NCI-H2227 (cell line): ENCODE data around the gene ABHD17A.
A peak's percentile ranks its signal among the peaks of the same experiment; 100 is the strongest.
"Not testable (repeated sequence)": the region's sequence is repeated elsewhere in the genome, so short reads cannot be mapped to it uniquely, and the experiment has no call there.

ENCODE experiments used
- DNase-seq: peaks from one replicate; lab custom pipeline; 2025; ENCODE audit not compliant: unreplicated experiment; lab: John Stamatoyannopoulos, UW

The ABHD17A gene

DNA sequence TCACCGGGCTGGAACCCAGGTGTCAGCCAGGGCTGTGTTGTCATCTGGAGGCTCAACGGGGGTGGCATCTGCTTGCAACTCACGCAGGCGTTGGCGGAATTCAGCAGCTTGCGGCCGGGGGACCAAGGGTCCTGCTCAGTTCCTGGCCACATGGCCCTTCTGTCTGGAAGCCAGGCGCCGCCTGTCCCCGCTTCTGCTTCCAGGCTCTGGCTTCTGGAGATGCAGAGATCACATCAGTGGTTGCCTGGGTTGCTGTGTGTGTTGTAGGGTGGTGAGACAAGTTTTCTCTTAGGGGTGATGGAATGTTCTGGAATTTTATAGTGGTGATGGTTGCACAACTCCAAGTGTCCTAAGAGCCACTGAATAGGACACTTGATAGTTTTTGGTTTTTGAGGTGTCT is 24.9 kb upstream of the ABHD17A start:
- no peak for DNase-seq

DNA sequence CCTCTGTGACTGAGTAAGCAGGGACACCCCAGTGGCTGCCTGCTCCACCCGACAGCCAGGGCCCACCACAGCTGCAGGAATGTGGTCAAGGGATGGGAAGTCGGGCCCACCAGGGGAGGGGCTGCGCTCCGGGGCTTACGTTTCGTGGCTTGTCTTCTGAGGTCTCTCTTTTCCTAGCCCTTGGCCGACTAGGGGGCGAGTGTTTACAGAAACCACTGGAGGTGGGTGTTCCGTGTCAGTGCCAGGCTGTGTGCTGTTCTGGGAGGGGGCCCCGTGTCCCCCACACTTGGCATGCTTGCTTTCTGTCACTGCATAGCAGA is 24.4 kb upstream of the ABHD17A start:
- DNase-seq, result no peak

DNA sequence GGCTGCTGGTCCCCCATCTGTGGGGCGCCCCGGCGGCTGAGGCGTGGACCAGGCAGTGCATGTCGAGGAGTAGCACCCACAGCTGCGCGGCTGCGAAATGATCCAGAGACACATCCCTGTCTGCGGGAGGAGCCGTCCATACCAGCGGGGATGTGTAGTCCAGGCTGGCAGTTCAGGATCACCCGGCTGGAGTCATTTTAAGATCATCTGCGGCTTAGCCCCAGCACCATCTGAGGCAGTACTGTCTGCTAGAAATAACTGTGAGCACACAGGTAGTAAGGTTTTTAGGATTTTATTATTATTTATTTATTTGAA is 23.0 kb upstream of the ABHD17A start:
- no peak for DNase-seq

DNA sequence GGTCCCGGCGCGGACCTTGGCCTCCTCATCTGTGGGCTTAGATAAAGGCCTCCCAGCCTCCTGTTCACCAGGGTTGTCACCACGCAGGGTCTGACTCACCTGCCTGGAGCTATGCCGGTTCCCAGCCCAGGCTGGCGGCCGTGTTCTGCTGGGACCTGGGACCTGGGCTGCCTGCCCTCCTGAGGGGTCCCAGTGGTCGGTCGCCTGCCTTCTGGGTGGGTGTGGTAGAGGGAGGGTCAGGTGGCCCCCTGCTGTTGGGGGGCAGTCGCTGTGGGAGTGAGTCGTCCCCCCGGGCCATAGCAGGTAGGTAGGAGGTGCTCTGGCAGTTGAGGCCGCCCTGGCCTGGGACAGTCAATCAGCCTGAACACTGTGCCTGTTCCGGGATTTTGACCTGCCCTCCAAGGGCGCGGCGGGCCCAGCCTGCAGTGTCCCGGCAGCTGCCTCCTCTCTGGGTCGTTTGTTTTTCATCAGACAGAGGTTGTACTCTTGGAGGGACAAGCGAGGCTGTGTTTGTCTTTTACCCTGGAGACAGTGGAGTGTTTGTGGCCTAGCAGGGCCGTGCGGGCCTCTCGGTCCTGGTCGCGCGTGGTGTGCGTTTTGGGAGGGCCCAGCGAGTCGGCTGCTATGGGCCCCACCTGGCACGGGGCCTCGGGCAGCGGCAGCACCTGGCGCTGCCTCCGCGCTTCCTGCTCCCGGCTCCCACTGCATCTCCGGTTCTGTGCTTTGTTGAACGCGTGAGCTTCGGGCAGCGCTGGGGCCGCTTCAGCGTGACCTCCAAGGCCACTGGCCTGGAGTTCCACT is 22.5 kb upstream of the ABHD17A start:
- DNase-seq, result no peak

DNA sequence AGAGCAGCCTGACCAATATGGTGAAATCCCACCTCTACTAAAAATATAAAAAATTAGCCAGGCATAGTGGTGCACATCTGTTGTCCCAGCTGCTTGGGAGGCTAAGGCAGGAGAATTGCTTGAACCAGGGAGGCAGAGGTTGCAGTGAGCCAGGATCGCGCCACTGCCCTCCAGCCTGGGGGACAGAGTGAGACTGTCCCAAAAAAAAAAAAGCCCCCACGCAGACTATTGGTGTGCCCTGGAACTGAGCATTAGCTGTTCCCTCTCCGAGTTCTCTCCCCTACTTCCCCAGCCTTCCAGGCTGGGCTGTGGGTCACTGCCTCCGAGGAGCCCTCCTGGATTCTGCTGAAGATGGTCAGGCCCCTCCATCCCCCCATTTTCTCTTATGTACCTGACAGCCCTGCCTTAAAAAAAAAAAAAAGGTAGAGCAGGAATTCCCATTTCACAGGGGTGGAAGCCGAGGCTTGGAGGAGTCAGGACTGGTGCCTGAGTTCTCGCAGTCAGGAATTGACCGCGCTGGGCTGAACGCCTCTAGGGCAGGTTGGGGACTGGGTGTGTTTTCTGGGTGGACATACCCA is 21.8 kb upstream of the ABHD17A start:
- DNase-seq, result no peak

DNA sequence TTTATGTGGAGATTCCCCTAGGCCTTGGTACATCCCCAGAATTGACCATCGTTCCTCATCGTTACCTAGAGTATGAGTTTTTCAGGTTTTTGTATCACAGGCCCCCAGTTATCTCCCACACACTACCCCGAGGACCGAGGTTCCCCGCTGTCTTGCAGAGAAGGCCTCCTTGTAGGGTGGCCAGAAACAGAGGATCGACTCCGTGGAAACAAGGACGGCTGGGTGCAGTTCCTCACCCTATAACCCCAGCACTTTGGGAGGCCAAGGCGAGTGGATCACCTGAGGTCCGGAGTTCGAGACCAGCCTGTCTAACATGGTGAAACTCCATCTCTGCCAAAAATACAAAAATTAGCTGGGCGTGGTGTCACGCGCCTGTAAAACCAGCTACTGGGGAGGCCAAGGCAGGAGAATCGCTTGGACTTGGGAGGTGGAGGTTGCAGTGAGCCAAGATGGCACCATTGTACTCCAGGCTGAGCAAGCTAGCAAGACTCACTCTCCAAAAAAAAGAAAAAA is 20.6 kb upstream of the ABHD17A start:
- DNase-seq, result no peak

DNA sequence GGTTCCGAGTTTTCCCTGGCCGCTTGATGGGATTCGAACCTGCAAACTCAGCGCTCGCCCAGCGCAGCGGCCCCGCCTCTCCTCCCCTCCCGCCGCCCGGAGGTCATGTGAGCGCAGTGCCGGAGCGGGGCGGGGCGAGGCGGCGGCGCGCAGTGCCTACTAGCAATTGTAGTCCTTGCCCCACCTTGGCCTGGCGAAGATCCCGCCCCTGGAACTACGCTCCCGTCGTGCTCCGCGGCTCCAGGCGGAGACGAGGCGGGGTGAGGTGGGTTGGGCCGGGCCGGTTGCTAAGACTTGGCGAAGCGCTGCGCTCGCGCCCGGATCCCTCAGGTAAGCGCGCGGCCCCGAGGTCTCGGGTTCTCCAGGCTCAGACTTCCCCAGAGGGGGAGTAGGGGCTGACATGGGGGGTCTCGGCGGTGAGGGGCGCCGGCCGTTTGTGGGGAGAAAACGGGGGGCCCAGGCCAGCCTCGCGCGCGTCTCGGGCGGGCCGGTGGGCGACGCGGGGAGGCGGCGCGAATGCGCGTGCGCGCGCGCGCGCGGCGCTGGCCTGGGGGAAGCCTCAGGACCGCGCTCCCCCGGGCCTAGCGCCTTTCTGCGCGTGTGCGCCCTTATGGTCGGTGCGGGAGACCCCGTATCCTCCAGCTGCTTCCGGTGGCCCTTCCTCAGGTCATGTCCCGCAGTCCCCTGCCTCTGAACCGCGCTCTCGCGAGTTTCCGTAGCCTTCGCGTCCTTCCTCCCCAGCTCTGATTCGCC is 20.0 kb upstream of the ABHD17A start, which contains the start of the genes ADAT3 and SCAMP4:
ADAT3 (plus strand) TSS at position 290 of the 753 bp plus-strand sequence. CDS start 6,649 bp downstream, outside the sequence.
SCAMP4 (plus strand) TSS at position 290 of the 753 bp plus-strand sequence. CDS start 9,621 bp downstream, outside the sequence.
- DNase-seq, result peak; percentile 97

DNA sequence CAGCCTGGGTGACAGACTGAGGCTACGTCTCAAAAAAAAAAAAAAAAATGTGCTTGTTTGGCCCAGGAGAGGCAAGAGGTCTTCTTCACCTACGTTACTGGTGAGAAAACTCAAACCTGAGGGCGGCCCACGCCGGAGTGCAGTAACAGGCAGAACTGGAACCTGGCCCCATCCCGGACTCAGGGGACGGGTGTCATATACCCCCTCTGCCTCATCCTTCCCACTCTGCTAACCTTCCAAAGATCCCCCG is 19.5 kb upstream of the ABHD17A start:
- DNase-seq, result no peak

DNA sequence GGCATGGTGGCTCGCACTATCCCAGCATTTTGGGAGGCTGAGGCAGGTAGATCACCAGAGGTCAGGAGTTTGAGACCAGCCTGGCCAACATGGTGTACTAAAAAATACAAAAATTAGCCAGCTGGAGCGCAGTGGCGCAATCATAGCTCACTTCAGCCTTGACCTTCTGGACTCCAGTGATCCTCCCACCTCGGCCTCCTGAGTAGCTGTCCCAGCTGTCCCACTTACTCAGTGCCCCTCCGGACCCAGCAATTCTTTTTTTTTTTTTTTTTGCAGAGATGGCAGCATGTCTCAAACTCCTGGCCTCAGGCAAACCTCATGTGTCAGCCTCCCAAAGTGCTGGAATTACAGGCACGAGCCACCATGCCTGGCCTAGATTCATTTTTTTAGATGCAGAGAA is 17.6 kb upstream of the ABHD17A start:
- no peak for DNase-seq

DNA sequence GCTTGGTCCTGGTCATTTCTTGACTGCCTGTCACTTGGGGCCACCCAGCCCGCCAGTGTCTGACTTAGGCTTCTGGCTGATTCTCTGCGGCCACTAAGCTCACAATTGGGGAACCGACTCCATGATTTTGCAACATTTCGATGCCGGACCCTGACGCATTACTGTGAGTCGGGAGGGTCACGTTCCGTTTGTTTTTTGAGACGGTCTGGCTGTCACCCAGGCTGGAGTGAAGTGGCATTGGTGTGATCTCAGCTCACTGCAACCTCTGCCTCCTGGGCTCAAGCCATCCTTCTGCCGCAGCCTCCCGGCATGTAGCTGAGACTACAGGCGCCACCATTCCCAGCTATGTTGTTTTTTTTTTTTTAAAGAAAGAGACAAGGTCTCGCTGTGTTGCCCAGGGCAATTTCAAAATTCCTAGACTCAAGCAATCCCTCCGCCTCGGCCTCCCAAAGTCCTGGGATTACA is 16.7 kb upstream of the ABHD17A start:
- DNase-seq, result no peak

DNA sequence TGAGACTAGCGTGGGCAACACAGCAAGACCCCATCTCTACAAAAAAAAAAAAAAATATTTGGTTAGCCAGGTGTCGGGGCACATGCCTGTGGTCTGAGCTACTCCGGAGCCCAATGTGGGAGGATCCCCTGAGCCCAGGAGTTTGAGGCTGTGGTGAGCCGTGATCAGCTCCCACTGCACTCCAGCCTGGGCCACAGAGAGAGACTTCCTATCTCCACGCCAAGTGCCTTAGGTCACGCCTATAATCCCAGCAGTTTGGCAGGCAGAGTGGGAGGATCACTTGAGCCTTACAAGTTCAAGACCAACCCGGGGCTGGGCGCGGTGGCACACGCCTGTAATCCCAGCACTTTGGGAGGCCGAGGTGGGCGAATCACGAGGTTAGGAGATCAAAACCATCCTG is 11.2 kb upstream of the ABHD17A start:
- no peak for DNase-seq

DNA sequence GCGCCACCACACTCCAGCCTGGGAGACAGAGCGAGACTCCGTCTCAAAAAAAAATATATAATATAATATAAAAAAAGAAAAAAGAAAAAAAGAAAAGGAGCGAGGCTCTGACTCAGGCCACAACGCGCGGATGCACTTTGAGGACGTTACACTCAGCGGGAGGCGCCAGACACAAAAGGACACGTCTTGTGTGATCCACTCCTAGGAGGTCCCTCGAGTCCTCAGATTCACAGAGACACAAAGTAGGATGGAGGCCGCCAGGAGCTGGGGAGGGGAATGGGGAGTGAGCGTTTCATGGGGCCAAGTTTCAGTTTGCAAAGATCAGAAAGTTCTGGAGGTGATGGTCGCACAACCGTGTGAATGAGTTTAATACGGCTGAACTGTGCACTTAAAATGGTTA is 8.5 kb upstream of the ABHD17A start:
- DNase-seq, result no peak

DNA sequence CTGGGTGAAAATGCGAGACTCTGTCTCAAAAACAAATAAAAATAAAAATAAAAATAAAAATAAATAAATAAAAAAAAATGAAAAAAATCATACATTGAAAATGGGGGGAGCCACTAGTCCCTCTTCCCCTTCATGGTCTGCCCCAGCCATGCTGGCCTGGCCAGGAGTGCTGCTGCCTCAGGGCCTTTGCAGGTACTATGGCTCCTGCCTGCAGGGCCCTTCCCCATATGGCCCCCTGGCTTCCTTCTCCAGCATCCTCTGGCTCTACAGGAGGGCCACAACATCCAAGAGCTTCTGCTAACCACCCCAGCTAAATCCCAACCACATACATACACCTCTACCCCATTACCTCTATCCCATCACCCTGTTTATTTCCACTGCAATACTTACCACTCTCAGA is 4.6 kb upstream of the ABHD17A start:
- no peak for DNase-seq

DNA sequence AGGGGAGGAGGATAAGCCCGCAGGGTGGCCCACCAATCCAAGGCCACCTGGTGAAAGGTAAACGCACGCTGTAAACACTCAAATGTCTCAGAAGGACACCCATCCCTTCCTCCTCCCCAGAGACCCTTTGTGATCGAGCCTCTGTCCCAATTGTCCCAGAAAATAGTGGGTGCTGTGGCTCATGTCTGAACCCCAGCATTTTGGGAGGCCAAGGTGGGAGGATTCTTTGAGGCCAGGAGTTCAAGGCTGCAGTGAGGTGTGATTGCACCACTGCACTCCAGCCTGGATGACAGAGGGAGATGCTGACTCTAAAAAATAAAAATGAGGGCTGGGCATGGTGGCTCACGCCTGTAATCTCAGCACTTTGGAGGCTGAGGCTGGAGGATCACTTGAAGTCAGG is 3.1 kb upstream of the ABHD17A start:
- no peak for DNase-seq

DNA sequence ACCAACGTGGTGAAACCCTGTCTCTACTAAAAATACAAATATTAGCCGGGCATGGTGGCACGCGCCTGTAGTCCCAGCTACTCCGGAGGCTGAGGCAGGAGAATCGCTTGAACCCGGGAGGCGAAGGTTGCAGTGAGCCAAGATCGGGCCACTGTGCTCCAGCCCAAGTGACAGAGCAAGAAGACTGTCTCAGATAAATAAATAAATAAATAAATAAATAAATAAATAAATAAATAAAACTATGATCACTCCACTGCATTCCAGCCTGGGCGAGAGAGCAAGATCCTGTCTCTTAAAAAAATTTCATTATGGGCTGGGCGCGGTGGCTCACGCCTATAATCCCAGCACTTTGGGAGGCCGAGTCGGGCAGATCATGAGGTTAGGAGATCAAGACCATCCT is 1.1 kb upstream of the ABHD17A start:
- DNase-seq, result not testable (repeated sequence)

DNA sequence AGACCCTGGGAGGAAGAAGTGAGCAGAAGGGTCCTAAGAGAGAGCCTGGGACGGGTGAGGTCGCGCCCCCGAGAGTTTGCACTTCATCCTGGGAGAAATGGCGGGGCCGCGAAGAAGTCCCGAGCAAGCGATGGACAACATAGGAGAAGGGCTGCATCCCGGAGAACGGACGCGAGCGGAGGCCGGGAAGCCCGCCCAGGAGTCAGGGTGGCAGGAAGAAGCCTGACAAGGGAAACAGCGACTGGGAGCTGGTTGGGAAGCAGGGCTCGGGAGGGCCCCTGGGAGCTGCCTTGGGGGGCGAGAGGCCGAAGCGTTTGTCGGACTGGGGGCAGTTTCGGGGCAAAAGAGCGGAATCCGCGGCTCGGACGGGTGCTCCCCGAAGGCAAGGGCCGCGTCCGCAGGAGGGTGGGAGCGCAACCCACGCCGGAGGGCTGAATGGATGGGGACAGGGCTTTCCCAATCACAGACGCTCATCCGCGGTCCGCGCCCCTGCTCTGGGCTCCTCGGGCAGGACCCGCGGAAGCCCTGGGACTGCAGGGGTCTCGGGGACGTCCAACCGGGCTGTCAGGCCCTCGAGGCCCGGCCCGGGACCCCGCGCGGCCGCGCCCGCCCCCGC is 469 bp downstream of the ABHD17A start:
- no peak for DNase-seq

DNA sequence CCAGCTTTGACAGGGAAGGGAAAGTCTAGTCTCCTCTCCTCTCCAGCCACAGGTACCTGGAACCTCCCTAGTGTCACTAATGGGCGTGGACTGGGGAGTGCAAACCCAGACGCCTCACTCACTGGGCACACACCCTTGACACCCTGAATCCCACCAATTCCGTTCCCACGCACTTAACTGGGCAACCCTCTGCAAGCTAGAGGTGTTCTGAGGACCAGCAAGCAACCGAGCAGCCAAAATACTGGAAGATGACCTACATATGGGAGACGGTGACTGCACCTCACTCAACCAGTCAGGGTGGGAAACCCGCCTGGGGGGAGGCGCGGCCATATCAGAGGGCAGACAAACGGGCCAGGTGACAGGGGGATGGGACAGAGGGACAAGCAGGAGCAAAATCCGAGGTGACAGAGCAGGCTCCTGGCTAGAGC is 991 bp downstream of the ABHD17A start:
- DNase-seq, result no peak

DNA sequence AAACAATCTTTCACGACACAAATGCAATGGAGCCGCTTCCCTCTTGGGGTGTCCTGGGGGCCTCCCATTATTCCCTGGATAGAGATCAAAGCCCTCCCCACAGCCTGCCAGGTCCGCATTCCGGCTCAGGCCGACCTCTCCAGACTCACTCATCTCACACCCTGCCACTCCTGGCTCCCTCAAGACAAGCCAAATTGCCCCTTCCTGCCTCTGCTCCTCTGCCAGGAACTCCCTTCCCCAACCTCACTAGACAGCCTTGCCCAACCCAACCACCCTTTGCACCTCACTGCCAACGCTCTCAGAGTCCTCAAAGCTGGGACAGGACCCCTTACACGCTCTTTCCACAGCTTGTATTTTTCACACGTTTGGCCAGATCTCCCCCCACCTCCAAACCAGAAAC is 1.5 kb downstream of the ABHD17A start:
- DNase-seq, result no peak

DNA sequence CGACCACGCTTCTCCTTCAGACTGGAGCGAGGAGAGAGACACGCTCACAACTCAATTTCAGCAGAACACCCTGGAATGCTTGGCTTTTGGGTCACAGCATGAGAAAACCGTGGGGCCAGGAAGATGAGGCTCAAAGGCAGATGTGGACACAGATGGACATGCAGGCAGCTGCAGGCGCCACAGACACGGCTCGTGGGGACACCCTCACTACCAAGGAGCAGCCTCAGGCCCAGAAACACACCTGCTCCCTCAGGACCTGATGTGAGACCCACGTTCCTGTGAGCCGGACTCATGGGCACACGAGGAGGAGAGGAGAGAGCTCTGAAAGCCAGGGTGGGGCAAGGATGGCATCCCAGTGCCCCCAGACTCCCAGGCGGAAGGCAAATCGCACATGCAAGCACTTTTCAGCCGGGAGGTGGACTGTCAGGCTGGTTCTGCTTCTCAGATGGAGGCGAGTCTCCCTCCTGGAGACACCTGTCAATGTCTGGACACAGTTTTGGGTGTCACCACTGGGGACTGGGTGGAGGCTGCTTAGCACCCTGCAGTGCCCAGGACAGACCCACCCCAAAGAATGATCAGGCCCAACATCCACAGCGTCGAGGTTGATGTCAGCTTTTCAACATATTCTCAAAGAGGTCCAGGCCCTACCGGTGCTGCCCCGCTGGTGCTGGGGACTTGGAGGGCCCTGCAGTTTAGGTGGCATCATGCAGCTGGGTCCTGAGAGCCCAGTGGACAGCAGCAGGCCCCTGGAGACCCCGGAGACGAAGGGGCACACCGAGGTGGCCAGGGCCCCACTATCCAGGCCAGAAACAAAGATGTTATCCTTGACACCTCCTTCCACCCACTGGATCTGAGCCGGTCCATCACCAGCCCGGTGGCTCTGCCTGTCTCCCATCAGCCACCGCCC is 2.3 kb downstream of the ABHD17A start:
- DNase-seq, result no peak

DNA sequence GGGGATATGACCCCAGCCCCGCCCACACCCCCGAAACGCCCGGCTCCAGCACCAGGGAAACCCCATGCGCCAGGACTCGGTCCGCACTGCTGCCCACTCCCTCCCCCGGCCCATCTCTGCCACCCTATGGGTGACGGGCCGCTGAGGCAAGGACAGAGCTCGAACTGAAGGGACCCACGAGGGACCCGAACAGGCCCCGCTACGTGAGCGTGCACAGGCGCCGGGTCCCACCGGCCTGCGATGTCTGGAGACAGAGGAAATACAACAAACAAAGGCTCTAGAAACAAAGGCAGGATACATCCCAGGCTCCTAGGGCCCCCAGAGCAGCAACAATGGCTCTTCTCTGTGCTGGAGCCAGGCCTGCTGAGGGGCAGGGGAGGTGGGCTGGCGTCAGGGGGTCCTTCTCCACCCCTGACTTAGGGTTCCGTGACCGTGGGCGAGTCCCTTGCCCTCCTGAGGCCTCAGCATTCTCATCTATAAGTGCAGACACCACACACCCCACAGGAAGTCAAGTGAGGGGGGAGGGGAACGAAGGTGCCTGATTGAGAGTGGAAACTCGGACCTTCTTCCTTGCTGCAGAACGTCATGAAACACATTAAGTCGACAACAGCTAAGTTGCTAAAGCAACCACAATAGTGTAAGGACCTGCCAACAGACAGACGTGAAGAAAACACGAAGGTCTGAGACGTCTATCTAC is 3.1 kb downstream of the ABHD17A start:
- DNase-seq, result no peak
